Endothelial cell (in vitro differentiated cells): ENCODE measurements around the gene NFATC3. TPM values are rescaled to one million over a fixed set of nuclear protein-coding genes. Genes with fewer than 3 reads are reported as not detected.

Experiments used
- DNase-seq: peaks from one replicate; pipeline ENCODE4 v3.0.0; 2021; ENCODE audit warnings: low spot score
- H3K27ac Mint-ChIP-seq: one replicate; pipeline ENCODE4 v1.8.0; 2021; ENCODE audit warnings: mixed read lengths, inconsistent platforms; ENCODE audit not compliant: unreplicated experiment
- H3K27me3 Mint-ChIP-seq: one replicate; pipeline ENCODE4 v1.8.0; 2021; ENCODE audit warnings: mild to moderate bottlenecking, moderate library complexity, mixed read lengths, inconsistent platforms; ENCODE audit not compliant: unreplicated experiment
- H3K36me3 Mint-ChIP-seq: one replicate; pipeline ENCODE4 v1.8.0; 2021; ENCODE audit warnings: mild to moderate bottlenecking, low read depth, mixed read lengths, inconsistent platforms; ENCODE audit not compliant: unreplicated experiment
- H3K4me1 Mint-ChIP-seq: one replicate; pipeline ENCODE4 v1.8.0; 2021; ENCODE audit warnings: mild to moderate bottlenecking, mixed read lengths, inconsistent platforms; ENCODE audit not compliant: unreplicated experiment
- H3K4me3 Mint-ChIP-seq: one replicate; pipeline ENCODE4 v1.8.0; 2021; ENCODE audit warnings: mild to moderate bottlenecking, mixed read lengths, inconsistent platforms; ENCODE audit not compliant: unreplicated experiment
- H3K9me3 Mint-ChIP-seq: one replicate; pipeline ENCODE4 v1.8.0; 2021; ENCODE audit warnings: mixed read lengths, inconsistent platforms; ENCODE audit not compliant: unreplicated experiment
- total RNA-seq: library from RNA; stranded (reverse); fragmentation: NEBNext Ultra II Directional; extraction: Animal tissue kit (Norgen Biotek cat#: 25700); gene quantifications from one replicate; pipeline ENCODE4 v1.2.1, GENCODE V29; 2021; ENCODE audit not compliant: unreplicated experiment
- TF ChIP-seq, protein P1 (sequence below): fragments of 200-600 bp; sonication (generic); IDR thresholded peaks from one replicate; pipeline ENCODE4 v1.5.0; 2021; ENCODE audit warnings: antibody characterized with exemption; ENCODE audit not compliant: unreplicated experiment

The NFATC3 gene
- total RNA-seq, 1 donor from 2014 or later = 38.4 TPM

DNA sequence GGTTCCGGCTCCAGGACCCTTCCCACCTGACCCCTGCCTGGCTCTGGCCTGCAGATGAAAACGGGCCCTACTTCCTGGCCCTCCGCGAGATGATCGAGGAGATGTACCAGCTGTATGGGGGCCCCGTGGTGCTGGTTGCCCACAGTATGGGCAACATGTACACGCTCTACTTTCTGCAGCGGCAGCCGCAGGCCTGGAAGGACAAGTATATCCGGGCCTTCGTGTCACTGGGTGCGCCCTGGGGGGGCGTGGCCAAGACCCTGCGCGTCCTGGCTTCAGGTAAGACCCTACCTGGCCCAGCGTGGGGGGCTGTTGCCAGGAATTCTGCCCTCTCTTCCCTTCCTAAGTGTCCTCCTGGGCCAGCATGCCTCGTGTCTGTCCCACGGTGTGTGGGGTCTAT is 170.5 kb downstream of the NFATC3 start:
- no peak overlapping the region for H3K27ac Mint-ChIP-seq
- peaks cover 12% of the 10 kb centered on the region for H3K36me3 Mint-ChIP-seq
- no peaks in the 10 kb centered on the region for H3K9me3 Mint-ChIP-seq
- DNase-seq = no peak
- H3K27me3 Mint-ChIP-seq = peaks cover 9% of the 10 kb centered on the region
- TF ChIP-seq, protein P1, sequence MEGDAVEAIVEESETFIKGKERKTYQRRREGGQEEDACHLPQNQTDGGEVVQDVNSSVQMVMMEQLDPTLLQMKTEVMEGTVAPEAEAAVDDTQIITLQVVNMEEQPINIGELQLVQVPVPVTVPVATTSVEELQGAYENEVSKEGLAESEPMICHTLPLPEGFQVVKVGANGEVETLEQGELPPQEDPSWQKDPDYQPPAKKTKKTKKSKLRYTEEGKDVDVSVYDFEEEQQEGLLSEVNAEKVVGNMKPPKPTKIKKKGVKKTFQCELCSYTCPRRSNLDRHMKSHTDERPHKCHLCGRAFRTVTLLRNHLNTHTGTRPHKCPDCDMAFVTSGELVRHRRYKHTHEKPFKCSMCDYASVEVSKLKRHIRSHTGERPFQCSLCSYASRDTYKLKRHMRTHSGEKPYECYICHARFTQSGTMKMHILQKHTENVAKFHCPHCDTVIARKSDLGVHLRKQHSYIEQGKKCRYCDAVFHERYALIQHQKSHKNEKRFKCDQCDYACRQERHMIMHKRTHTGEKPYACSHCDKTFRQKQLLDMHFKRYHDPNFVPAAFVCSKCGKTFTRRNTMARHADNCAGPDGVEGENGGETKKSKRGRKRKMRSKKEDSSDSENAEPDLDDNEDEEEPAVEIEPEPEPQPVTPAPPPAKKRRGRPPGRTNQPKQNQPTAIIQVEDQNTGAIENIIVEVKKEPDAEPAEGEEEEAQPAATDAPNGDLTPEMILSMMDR = no peak
- peaks cover 4% of the 10 kb centered on the region for H3K4me1 Mint-ChIP-seq
- H3K4me3 Mint-ChIP-seq = no peak overlapping the region

DNA sequence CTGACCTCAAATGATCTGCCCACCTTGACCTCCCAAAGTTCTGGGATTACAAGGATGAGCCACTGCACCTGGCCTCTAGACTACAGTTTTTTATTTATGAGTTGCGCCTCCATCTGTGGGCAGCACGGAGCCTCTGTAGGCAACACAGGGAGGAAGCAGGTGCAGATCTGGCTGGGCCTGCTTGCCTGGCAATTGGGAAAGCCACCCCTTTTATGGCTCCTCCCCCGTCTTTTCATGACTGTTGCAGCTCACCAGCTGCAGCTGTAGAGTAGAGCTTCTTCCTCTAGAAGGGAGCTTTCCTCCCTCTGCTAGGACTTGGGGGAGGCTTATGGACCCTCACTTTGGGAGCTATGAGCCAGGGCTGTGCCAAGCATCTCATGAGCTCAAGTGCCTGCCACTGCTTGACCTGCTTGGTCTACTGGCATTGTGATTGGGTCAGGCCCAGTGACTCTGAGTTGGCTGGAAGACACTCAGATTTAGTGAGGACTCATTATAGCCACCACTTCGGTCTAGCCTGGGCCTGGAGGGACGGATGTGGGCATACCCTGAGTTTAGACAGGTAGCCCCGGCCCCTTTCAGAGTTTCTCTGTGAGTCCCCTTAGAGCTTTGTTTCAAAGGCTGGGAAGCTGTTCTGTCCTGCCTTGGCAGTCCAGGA is 172.2 kb downstream of the NFATC3 start:
- Mint-ChIP-seq H3K27ac (peak overlapping the region; percentile 42), H3K9me3 (no peaks in the 10 kb centered on the region), H3K4me1 (peaks cover 4% of the 10 kb centered on the region), H3K4me3 (no peak overlapping the region), H3K27me3 (peaks cover 14% of the 10 kb centered on the region), H3K36me3 (peaks cover 9% of the 10 kb centered on the region)
- TF ChIP-seq, protein P1 = no peak
- no peak for DNase-seq

- no peak for DNase-seq
- Mint-ChIP-seq H3K36me3 (peaks cover 9% of the 10 kb centered on the region), H3K4me3 (peak overlapping the region; percentile 56), H3K27ac (peak overlapping the region; percentile 52), H3K4me1 (peaks cover 6% of the 10 kb centered on the region), H3K9me3 (no peaks in the 10 kb centered on the region), H3K27me3 (peaks cover 16% of the 10 kb centered on the region)
- TF ChIP-seq, protein P1 = no peak
Measured at GRCh38 chr16:68257906-68258800, 173.0 kb downstream of the NFATC3 start.

DNA sequence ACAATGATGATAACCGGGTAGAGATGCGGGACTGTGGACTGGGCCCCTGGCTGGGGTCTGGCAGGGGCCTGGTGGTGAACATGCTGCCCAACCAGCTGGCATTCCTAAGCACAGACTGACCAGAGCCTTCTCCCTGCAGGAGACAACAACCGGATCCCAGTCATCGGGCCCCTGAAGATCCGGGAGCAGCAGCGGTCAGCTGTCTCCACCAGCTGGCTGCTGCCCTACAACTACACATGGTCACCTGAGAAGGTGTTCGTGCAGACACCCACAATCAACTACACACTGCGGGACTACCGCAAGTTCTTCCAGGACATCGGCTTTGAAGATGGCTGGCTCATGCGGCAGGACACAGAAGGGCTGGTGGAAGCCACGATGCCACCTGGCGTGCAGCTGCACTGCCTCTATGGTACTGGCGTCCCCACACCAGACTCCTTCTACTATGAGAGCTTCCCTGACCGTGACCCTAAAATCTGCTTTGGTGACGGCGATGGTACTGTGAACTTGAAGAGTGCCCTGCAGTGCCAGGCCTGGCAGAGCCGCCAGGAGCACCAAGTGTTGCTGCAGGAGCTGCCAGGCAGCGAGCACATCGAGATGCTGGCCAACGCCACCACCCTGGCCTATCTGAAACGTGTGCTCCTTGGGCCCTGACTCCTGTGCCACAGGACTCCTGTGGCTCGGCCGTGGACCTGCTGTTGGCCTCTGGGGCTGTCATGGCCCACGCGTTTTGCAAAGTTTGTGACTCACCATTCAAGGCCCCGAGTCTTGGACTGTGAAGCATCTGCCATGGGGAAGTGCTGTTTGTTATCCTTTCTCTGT is 174.0 kb downstream of the NFATC3 start:
- H3K4me3 Mint-ChIP-seq = no peak overlapping the region
- DNase-seq = no peak
- TF ChIP-seq, protein P1 = no peak
- H3K27ac Mint-ChIP-seq = no peak overlapping the region
- H3K9me3 Mint-ChIP-seq = no peaks in the 10 kb centered on the region
- peaks cover 9% of the 10 kb centered on the region for H3K36me3 Mint-ChIP-seq
- H3K27me3 Mint-ChIP-seq = peaks cover 16% of the 10 kb centered on the region
- peaks cover 10% of the 10 kb centered on the region for H3K4me1 Mint-ChIP-seq
